Liver (tissue), 9 donors: ENCODE data around the gene PER2. TPM values are rescaled to one million over a fixed set of nuclear protein-coding genes. Genes with fewer than 3 reads are reported as not detected.

ENCODE experiments used
- DNase-seq: peaks from one replicate; pipeline ENCODE4 v3.0.0-alpha.2; 2017; ENCODE audit warnings: low spot score
- H3K27ac ChIP-seq, 2 donors: one replicate each; pipeline ENCODE4 v1.7.0; 2013; ENCODE audit warnings: inconsistent platforms in 2 of 2, low read length in 2 of 2, control low read depth in 1 of 2, low read depth in 1 of 2, mild to moderate bottlenecking in 1 of 2
- H3K27me3 ChIP-seq, 4 donors: one replicate each; pipeline versions ENCODE4 v1.6.1 to v1.7.0; 2013; ENCODE audit warnings: low read length in 3 of 4, inconsistent platforms in 1 of 4, mild to moderate bottlenecking in 1 of 4, moderate library complexity in 1 of 4; ENCODE audit not compliant: control insufficient read depth in 4 of 4, insufficient read depth in 4 of 4
- H3K36me3 ChIP-seq, 4 donors: one replicate each; pipeline versions ENCODE4 v1.6.1 to v1.7.0; 2013; ENCODE audit warnings: low read length in 3 of 4, mild to moderate bottlenecking in 3 of 4, low read depth in 1 of 4, moderate library complexity in 1 of 4; ENCODE audit not compliant: control insufficient read depth in 4 of 4, insufficient read depth in 3 of 4
- H3K4me1 ChIP-seq, 4 donors: one replicate each; pipeline versions ENCODE4 v1.6.1 to v1.7.0; 2013; ENCODE audit warnings: low read length in 3 of 4, mild to moderate bottlenecking in 3 of 4, moderate library complexity in 1 of 4; ENCODE audit not compliant: control insufficient read depth in 4 of 4, insufficient read depth in 4 of 4
- H3K4me3 ChIP-seq, 3 donors: one replicate each; pipeline versions ENCODE4 v1.6.1 to v1.7.0; 2013; ENCODE audit warnings: low read length in 3 of 3, control low read depth in 1 of 3, low read depth in 1 of 3, mild to moderate bottlenecking in 1 of 3
- H3K9ac ChIP-seq, 2 donors: one replicate each; pipeline ENCODE4 v1.7.0; 2013; ENCODE audit warnings: low read length in 2 of 2, mild to moderate bottlenecking in 2 of 2, moderate library complexity in 2 of 2, control low read depth in 1 of 2, low read depth in 1 of 2
- H3K9me3 ChIP-seq, 4 donors: one replicate each; pipeline versions ENCODE4 v1.6.1 to v1.7.0; 2013; ENCODE audit warnings: low read length in 3 of 4; ENCODE audit not compliant: control insufficient read depth in 4 of 4
- ATF3 ChIP-seq: IDR thresholded peaks from 2 replicates; pipeline ENCODE4 v1.6.1; 2016; ENCODE audit warnings: antibody characterized with exemption
- CTCF ChIP-seq: fragments of 150-350 bp; IDR thresholded peaks from 2 replicates; pipeline ENCODE4 v1.5.1; 2017; ENCODE audit warnings: improper control_type of control experiment, low read depth, low read length; ENCODE audit not compliant: missing input control
- EGR1 ChIP-seq, 2 donors: IDR thresholded peaks; 2 replicates each; pipeline ENCODE4 v1.6.1; 2016 to 2018; ENCODE audit warnings: antibody characterized with exemption in 2 of 2, low read depth in 2 of 2
- FOXA1 ChIP-seq: IDR thresholded peaks from 2 replicates; pipeline ENCODE4 v1.6.1; 2016; ENCODE audit warnings: antibody characterized with exemption
- FOXA2 ChIP-seq: IDR thresholded peaks from 2 replicates; pipeline ENCODE4 v1.6.1; 2016; ENCODE audit warnings: antibody characterized with exemption
- HNF4A ChIP-seq, 2 donors: conservative IDR thresholded peaks; 2 replicates each; pipeline ENCODE4 v1.6.1; 2016; ENCODE audit warnings: antibody characterized with exemption in 2 of 2, mild to moderate bottlenecking in 2 of 2
- HNF4G ChIP-seq: IDR thresholded peaks from 2 replicates; pipeline ENCODE4 v1.6.1; 2016; ENCODE audit warnings: antibody characterized with exemption
- MAX ChIP-seq: IDR thresholded peaks from 2 replicates; pipeline ENCODE4 v1.6.1; 2016; ENCODE audit warnings: antibody characterized with exemption
- NR2F2 ChIP-seq: IDR thresholded peaks from 2 replicates; pipeline ENCODE4 v1.6.1; 2016; ENCODE audit warnings: antibody characterized with exemption
- RAD21 ChIP-seq, 2 donors: IDR thresholded peaks; 2 replicates each; pipeline ENCODE4 v1.6.1; 2016; ENCODE audit warnings: antibody characterized with exemption in 2 of 2, mild to moderate bottlenecking in 2 of 2
- RXRA ChIP-seq, 2 donors: IDR thresholded peaks; 2 replicates each; pipeline ENCODE4 v1.6.1; 2017 to 2018; ENCODE audit warnings: antibody characterized with exemption in 2 of 2, mild to moderate bottlenecking in 1 of 2
- SP1 ChIP-seq: IDR thresholded peaks from 2 replicates; pipeline ENCODE4 v1.6.1; 2018; ENCODE audit warnings: antibody characterized with exemption, mild to moderate bottlenecking
- TAF1 ChIP-seq: conservative IDR thresholded peaks from 2 replicates; pipeline ENCODE4 v1.6.1; 2016; ENCODE audit warnings: antibody characterized with exemption, mild to moderate bottlenecking
- YY1 ChIP-seq: IDR thresholded peaks from 2 replicates; pipeline ENCODE4 v1.6.1; 2016; ENCODE audit warnings: antibody characterized with exemption, mild to moderate bottlenecking
- ZBTB33 ChIP-seq: IDR thresholded peaks from 2 replicates; pipeline ENCODE4 v1.6.1; 2016; ENCODE audit warnings: antibody characterized with exemption
- WGBS: extraction: QIAGEN DNeasy Blood & Tissue Kit; methylation state at CpG from one replicate; pipeline ENCODE4 v1.1.7; 2013; 5-methylcytosine and 5-hydroxymethylcytosine counted together
- polyA plus RNA-seq, 2 donors: library from polyadenylated mRNA; stranded (reverse) in 1 of 2; unstranded in 1 of 2; fragments of 200-250 nt in 1 of 2; fragments of >200 nt in 1 of 2; fragmentation: Nextera tagmentation in 1 of 2; extraction: Ambion mirVana in 1 of 2; gene quantifications; one replicate each; pipeline versions ENCODE4 v1.2.1 to v1.2.3, GENCODE V29; 2013 to 2015
- total RNA-seq, 2 donors: library from RNA; depleted of rRNA; stranded (reverse); fragments of >200 nt; gene quantifications; one replicate each; pipeline ENCODE4 v1.2.3, GENCODE V29; 2014
- donor health status: healthy.
- donor health status: healthy.
- donor health status: healthy.
- donor health status: healthy.
- donor health status: healthy.

PER2 gene
- total and polyA plus RNA-seq, 4 donors, result 1.1 to 12.5 (median 4.1) TPM

GRCh38 chr2:238260883-238261282 is 27.5 kb downstream of the PER2 start:
- TF ChIP-seq NR2F2 (no peak), ATF3 (no peak), EGR1 (IDR thresholded peaks at IDR 0.05; ENCODE audit: low read depth in 2 of 2) (no peak), TAF1 (no peak), RAD21 (IDR thresholded peaks at IDR 0.05) (no peak), MAX (no peak), CTCF (no peak)
- Histone ChIP-seq H3K27me3 (no peaks in the 10 kb centered on the region), H3K9me3 (no peaks in the 10 kb centered on the region), H3K4me1 (peaks cover 2 to 40% (median 29%) of the 10 kb centered on the region in 4 donors), H3K27ac (no peak overlapping the region), H3K4me3 (no peak overlapping the region), H3K36me3 (peaks cover 0 to 47% (median 24%) of the 10 kb centered on the region in 4 donors), H3K9ac (no peak overlapping the region)
- 79% methylated on average over 18 of the region's 18 CpGs for WGBS
- no peak for DNase-seq

- WGBS, result 90% methylated on average over 21 of the region's 21 CpGs
Observed at GRCh38 chr2:238259061-238260020, 29.1 kb downstream of the PER2 start.

GRCh38 chr2:238257786-238258700 is 30.4 kb downstream of the PER2 start:
- TF ChIP-seq ATF3 (no peak), RXRA (IDR thresholded peaks at IDR 0.05) (no peak), NR2F2 (no peak), FOXA2 (no peak), CTCF (no peak), HNF4A (conservative IDR thresholded peaks at IDR 0.05) (no peak), FOXA1 (no peak), EGR1 (IDR thresholded peaks at IDR 0.05; ENCODE audit: low read depth in 2 of 2) (no peak), YY1 (no peak), HNF4G (no peak), ZBTB33 (no peak)
- no peaks in the 10 kb centered on the region for H3K27me3 ChIP-seq

More at GRCh38 chr2:238259061-238260020, 29.1 kb downstream of the PER2 start:
- peaks cover 2 to 39% (median 29%) of the 10 kb centered on the region in 4 donors for H3K4me1 ChIP-seq
- no peak overlapping the region for H3K9ac ChIP-seq
- H3K27ac ChIP-seq, result no peak overlapping the region
- H3K4me3 ChIP-seq, result no peak overlapping the region
- DNase-seq, result no peak
- no peaks in the 10 kb centered on the region for H3K27me3 ChIP-seq
- TF ChIP-seq SP1 (no peak), HNF4A (conservative IDR thresholded peaks at IDR 0.05) (no peak)
- peaks cover 0 to 50% (median 30%) of the 10 kb centered on the region in 4 donors for H3K36me3 ChIP-seq
- H3K9me3 ChIP-seq, result no peaks in the 10 kb centered on the region

More at GRCh38 chr2:238257786-238258700, 30.4 kb downstream of the PER2 start:
- no peak overlapping the region for H3K9ac ChIP-seq
- H3K4me1 ChIP-seq, result peaks cover 2 to 27% (median 20%) of the 10 kb centered on the region in 4 donors
- no peak overlapping the region for H3K4me3 ChIP-seq
- no peak for DNase-seq
- no peak overlapping the region for H3K27ac ChIP-seq
- WGBS, result 89% methylated on average over 15 of the region's 15 CpGs
- H3K9me3 ChIP-seq, result no peaks in the 10 kb centered on the region
- peaks cover 2 to 61% (median 38%) of the 10 kb centered on the region in 4 donors for H3K36me3 ChIP-seq
